ENCODE measurements around the gene RXRA. TPM values are rescaled to one million over a fixed set of nuclear protein-coding genes. Genes with fewer than 3 reads are reported as not detected.
A peak's percentile ranks its signal among the peaks of the same experiment; 100 is the strongest.

Gene RXRA
- total RNA-seq, 1 experiment from 2014 or later, result 15.7 TPM

- DNase-seq (ENCODE audit: low read depth in 1 of 2, low spot score in 2 of 2), result no peak
- Histone ChIP-seq H3K27ac (no peak overlapping the region), H3K4me3 (no peak overlapping the region), H3K36me3 (no peaks in the 10 kb centered on the region), H3K9me3 (replicated peaks) (no peaks in the 10 kb centered on the region), H3K27me3 (replicated peaks) (no peaks in the 10 kb centered on the region), H3K4me1 (replicated peaks) (no peaks in the 10 kb centered on the region)
Measured at GRCh38 chr9:134358026-134358661, 31.9 kb downstream of the RXRA start.

GRCh38 chr9:134358662-134359319 lies 32.5 kb downstream of the RXRA start:
- DNase-seq (ENCODE audit: low read depth in 1 of 2, low spot score in 2 of 2), result no peak
- Histone ChIP-seq H3K27me3 (replicated peaks) (no peaks in the 10 kb centered on the region), H3K4me3 (no peak overlapping the region), H3K27ac (no peak overlapping the region), H3K9me3 (replicated peaks) (no peaks in the 10 kb centered on the region), H3K4me1 (replicated peaks) (no peaks in the 10 kb centered on the region), H3K36me3 (no peaks in the 10 kb centered on the region)

GRCh38 chr9:134359493-134360179 lies 33.4 kb downstream of the RXRA start:
- Histone ChIP-seq H3K9me3 (replicated peaks) (no peaks in the 10 kb centered on the region), H3K4me1 (replicated peaks) (no peaks in the 10 kb centered on the region), H3K4me3 (no peak overlapping the region), H3K36me3 (no peaks in the 10 kb centered on the region), H3K27ac (no peak overlapping the region), H3K27me3 (replicated peaks) (no peaks in the 10 kb centered on the region)
- no peak for DNase-seq (ENCODE audit: low read depth in 1 of 2, low spot score in 2 of 2)

GRCh38 chr9:134360180-134360759 lies 34.0 kb downstream of the RXRA start:
- H3K4me1 ChIP-seq (replicated peaks), result peaks cover 2% of the 10 kb centered on the region
- no peak for DNase-seq (ENCODE audit: low read depth in 1 of 2, low spot score in 2 of 2)
- no peak overlapping the region for H3K27ac ChIP-seq
- no peaks in the 10 kb centered on the region for H3K27me3 ChIP-seq (replicated peaks)
- H3K4me3 ChIP-seq, result no peak overlapping the region
- no peaks in the 10 kb centered on the region for H3K9me3 ChIP-seq (replicated peaks)
- H3K36me3 ChIP-seq, result no peaks in the 10 kb centered on the region

GRCh38 chr9:134360897-134361296 lies 34.6 kb downstream of the RXRA start:
- DNase-seq (ENCODE audit: low read depth in 1 of 2, low spot score in 2 of 2), result no peak

GRCh38 chr9:134361426-134361825 lies 35.2 kb downstream of the RXRA start:
- no peak for DNase-seq (ENCODE audit: low read depth in 1 of 2, low spot score in 2 of 2)
- Histone ChIP-seq H3K4me1 (replicated peaks) (peaks cover 13% of the 10 kb centered on the region), H3K27me3 (replicated peaks) (no peaks in the 10 kb centered on the region), H3K36me3 (no peaks in the 10 kb centered on the region), H3K9me3 (replicated peaks) (no peaks in the 10 kb centered on the region), H3K4me3 (no peak overlapping the region), H3K27ac (no peak overlapping the region)

More at GRCh38 chr9:134360897-134361296, 34.6 kb downstream of the RXRA start:
- H3K4me3 ChIP-seq, result no peak overlapping the region
- no peak overlapping the region for H3K27ac ChIP-seq
- H3K36me3 ChIP-seq, result no peaks in the 10 kb centered on the region
- H3K27me3 ChIP-seq (replicated peaks), result no peaks in the 10 kb centered on the region
- no peaks in the 10 kb centered on the region for H3K9me3 ChIP-seq (replicated peaks)
- peaks cover 8% of the 10 kb centered on the region for H3K4me1 ChIP-seq (replicated peaks)

GRCh38 chr9:134361843-134362414 lies 35.7 kb downstream of the RXRA start:
- Histone ChIP-seq H3K9me3 (replicated peaks) (no peaks in the 10 kb centered on the region), H3K27ac (no peak overlapping the region), H3K36me3 (no peaks in the 10 kb centered on the region), H3K4me3 (no peak overlapping the region), H3K27me3 (replicated peaks) (no peaks in the 10 kb centered on the region), H3K4me1 (replicated peaks) (peaks cover 18% of the 10 kb centered on the region)
- no peak for DNase-seq (ENCODE audit: low read depth in 1 of 2, low spot score in 2 of 2)

- no peaks in the 10 kb centered on the region for H3K27me3 ChIP-seq (replicated peaks)
- no peaks in the 10 kb centered on the region for H3K36me3 ChIP-seq
- peaks cover 25% of the 10 kb centered on the region for H3K4me1 ChIP-seq (replicated peaks)
- no peak overlapping the region for H3K27ac ChIP-seq
- H3K9me3 ChIP-seq (replicated peaks), result no peaks in the 10 kb centered on the region
- no peak overlapping the region for H3K4me3 ChIP-seq
- DNase-seq (ENCODE audit: low read depth in 1 of 2, low spot score in 2 of 2), result no peak
Measured at GRCh38 chr9:134363450-134363849, 37.2 kb downstream of the RXRA start.

- no peak overlapping the region for H3K27ac ChIP-seq
- H3K4me1 ChIP-seq (replicated peaks), result peaks cover 25% of the 10 kb centered on the region
- no peak overlapping the region for H3K4me3 ChIP-seq
- no peaks in the 10 kb centered on the region for H3K27me3 ChIP-seq (replicated peaks)
- no peaks in the 10 kb centered on the region for H3K36me3 ChIP-seq
- H3K9me3 ChIP-seq (replicated peaks), result no peaks in the 10 kb centered on the region
- DNase-seq (ENCODE audit: low read depth in 1 of 2, low spot score in 2 of 2), result no peak
Measured at GRCh38 chr9:134364391-134365114, 38.3 kb downstream of the RXRA start.

GRCh38 chr9:134365115-134365596 lies 38.9 kb downstream of the RXRA start:
- no peak for DNase-seq (ENCODE audit: low read depth in 1 of 2, low spot score in 2 of 2)
- no peaks in the 10 kb centered on the region for H3K36me3 ChIP-seq
- no peaks in the 10 kb centered on the region for H3K9me3 ChIP-seq (replicated peaks)
- H3K27ac ChIP-seq, result no peak overlapping the region
- H3K27me3 ChIP-seq (replicated peaks), result no peaks in the 10 kb centered on the region
- no peak overlapping the region for H3K4me3 ChIP-seq
- peaks cover 25% of the 10 kb centered on the region for H3K4me1 ChIP-seq (replicated peaks)

GRCh38 chr9:134365791-134366222 lies 39.6 kb downstream of the RXRA start:
- Histone ChIP-seq H3K4me3 (no peak overlapping the region), H3K9me3 (replicated peaks) (no peaks in the 10 kb centered on the region)
- DNase-seq (ENCODE audit: low read depth in 1 of 2, low spot score in 2 of 2), result no peak

GRCh38 chr9:134366223-134367031 lies 40.2 kb downstream of the RXRA start:
- Histone ChIP-seq H3K9me3 (replicated peaks) (no peaks in the 10 kb centered on the region), H3K4me1 (replicated peaks) (peaks cover 25% of the 10 kb centered on the region), H3K27me3 (replicated peaks) (no peaks in the 10 kb centered on the region), H3K4me3 (no peak overlapping the region), H3K27ac (peak overlapping the region; percentile 54), H3K36me3 (no peaks in the 10 kb centered on the region)
- DNase-seq (ENCODE audit: low read depth in 1 of 2, low spot score in 2 of 2), result peak; percentile 82 to 86

More at GRCh38 chr9:134365791-134366222, 39.6 kb downstream of the RXRA start:
- Histone ChIP-seq H3K27ac (peak overlapping the region; percentile 54; the same call in 1 of the 2 replicates), H3K4me1 (replicated peaks) (peaks cover 25% of the 10 kb centered on the region), H3K36me3 (no peaks in the 10 kb centered on the region), H3K27me3 (replicated peaks) (no peaks in the 10 kb centered on the region)
